DOHH2 (cell line): Measurements from ENCODE around the gene WDR59.

Experiments
- H3F3A ChIP-seq: fragments of 200-600 bp; sonication (generic), shearing (Covaris generic); 2 replicates; pipeline ENCODE4 v1.6.0; 2016; ENCODE audit warnings: antibody characterized with exemption, mild to moderate bottlenecking; ENCODE audit not compliant: control insufficient read depth, insufficient read depth
- H3K27ac ChIP-seq: fragments of 200-600 bp; sonication (generic); 2 replicates; pipeline ENCODE4 v1.5.1; 2014; ENCODE audit warnings: low read depth, mild to moderate bottlenecking, low read length, moderate library complexity
- H3K27me3 ChIP-seq: fragments of 200-600 bp; sonication (generic); 2 replicates; pipeline ENCODE4 v1.6.1; 2014; ENCODE audit warnings: mild to moderate bottlenecking, low read length, mixed read lengths; ENCODE audit not compliant: control insufficient read depth
- H3K36me3 ChIP-seq: fragments of 200-600 bp; sonication (generic); 2 replicates; pipeline ENCODE4 v1.6.1; 2014; ENCODE audit warnings: mild to moderate bottlenecking, low read length, moderate library complexity, mixed read lengths; ENCODE audit not compliant: control insufficient read depth
- H3K4me1 ChIP-seq: fragments of 200-600 bp; sonication (generic); 2 replicates; pipeline ENCODE4 v1.6.1; 2014; ENCODE audit warnings: mild to moderate bottlenecking, low read length, mixed read lengths; ENCODE audit not compliant: control insufficient read depth
- H3K4me2 ChIP-seq: fragments of 200-600 bp; sonication (generic); 2 replicates; pipeline ENCODE4 v1.6.0; 2014; ENCODE audit warnings: mild to moderate bottlenecking, low read length, moderate library complexity
- H3K4me3 ChIP-seq: fragments of 200-600 bp; sonication (generic); 2 replicates; pipeline ENCODE4 v1.5.1; 2014; ENCODE audit warnings: mild to moderate bottlenecking, low read length, mixed read lengths
- H3K79me2 ChIP-seq: fragments of 200-600 bp; sonication (generic); 2 replicates; pipeline ENCODE4 v1.6.1; 2014; ENCODE audit warnings: mild to moderate bottlenecking, low read length, mixed read lengths; ENCODE audit not compliant: control insufficient read depth
- H3K9me2 ChIP-seq: fragments of 200-600 bp; sonication (generic); replicated peaks from 2 replicates; pipeline ENCODE4 v1.6.1; 2014; ENCODE audit warnings: mild to moderate bottlenecking, low read length, mixed read lengths; ENCODE audit not compliant: control insufficient read depth
- H3K9me3 ChIP-seq: fragments of 200-600 bp; sonication (generic); 2 replicates; pipeline ENCODE4 v1.6.1; 2014; ENCODE audit warnings: antibody characterized with exemption, low read length, mixed read lengths; ENCODE audit not compliant: control insufficient read depth, insufficient read depth
- H4K20me1 ChIP-seq: fragments of 200-600 bp; sonication (generic); 2 replicates; pipeline ENCODE4 v1.6.0; 2014; ENCODE audit warnings: low read depth, mild to moderate bottlenecking, antibody characterized with exemption, low read length, moderate library complexity; ENCODE audit not compliant: control insufficient read depth, insufficient read depth
- CTCF ChIP-seq: fragments of 200-600 bp; sonication (generic); IDR thresholded peaks from one replicate; pipeline ENCODE4 v1.5.1; 2014; ENCODE audit warnings: antibody characterized with exemption, mild to moderate bottlenecking, low read depth, low read length; ENCODE audit not compliant: poor library complexity, severe bottlenecking
- EZH2phosphoT487 ChIP-seq: fragments of 200-600 bp; sonication (generic); IDR thresholded peaks from 2 replicates; pipeline ENCODE4 v1.6.1; 2017; ENCODE audit warnings: borderline replicate concordance, mild to moderate bottlenecking, antibody characterized with exemption, low read length, moderate library complexity, mixed read lengths

Gene WDR59

GRCh38 chr16:74995986-74996385, 11.1 kb upstream of the WDR59 start:
- no peak overlapping the region for H3K4me3 ChIP-seq
- 0 out of 2 replicates have a peak, but pooled peaks cover 4% of the 10 kb centered on the region for H4K20me1 ChIP-seq
- H3K4me2 ChIP-seq, result no peak overlapping the region
- H3K36me3 ChIP-seq, result no peaks in the 10 kb centered on the region
- H3K9me2 ChIP-seq, result no peaks in the 10 kb centered on the region
- H3K27me3 ChIP-seq, result peaks cover 21% of the 10 kb centered on the region
- H3K79me2 ChIP-seq, result peaks cover 14% of the 10 kb centered on the region
- peaks cover 27% of the 10 kb centered on the region for H3K4me1 ChIP-seq
- TF ChIP-seq EZH2phosphoT487, result no peak
- no peak for TF ChIP-seq CTCF
- H3K9me3 ChIP-seq, result no peaks in the 10 kb centered on the region
- H3F3A ChIP-seq, result no peaks in the 10 kb centered on the region
- no peak overlapping the region for H3K27ac ChIP-seq

- no peak overlapping the region for H3K4me3 ChIP-seq
- H4K20me1 ChIP-seq, result no peaks in the 10 kb centered on the region
- H3K9me3 ChIP-seq, result no peaks in the 10 kb centered on the region
- H3K9me2 ChIP-seq, result no peaks in the 10 kb centered on the region
- H3F3A ChIP-seq, result no peaks in the 10 kb centered on the region
- H3K27ac ChIP-seq, result no peak overlapping the region
- H3K79me2 ChIP-seq, result no peaks in the 10 kb centered on the region
- H3K27me3 ChIP-seq, result peaks cover 4% of the 10 kb centered on the region
- H3K36me3 ChIP-seq, result no peaks in the 10 kb centered on the region
- TF ChIP-seq CTCF, result no peak
- TF ChIP-seq EZH2phosphoT487, result no peak
- H3K4me2 ChIP-seq, result no peak overlapping the region
- 0 out of 2 replicates have a peak, but pooled peaks cover under 1% of the 10 kb centered on the region for H3K4me1 ChIP-seq
Measured at GRCh38 chr16:74991593-74992403, 6.9 kb upstream of the WDR59 start.

GRCh38 chr16:74991268-74991592, 6.3 kb upstream of the WDR59 start:
- Histone ChIP-seq H3K9me3 (no peaks in the 10 kb centered on the region), H3F3A (no peaks in the 10 kb centered on the region), H3K79me2 (no peaks in the 10 kb centered on the region), H4K20me1 (no peaks in the 10 kb centered on the region), H3K4me3 (no peak overlapping the region), H3K4me2 (no peak overlapping the region), H3K27me3 (peaks cover 3% of the 10 kb centered on the region), H3K36me3 (no peaks in the 10 kb centered on the region), H3K9me2 (no peaks in the 10 kb centered on the region), H3K27ac (no peak overlapping the region), H3K4me1 (no peaks in the 10 kb centered on the region)
- TF ChIP-seq CTCF (no peak), EZH2phosphoT487 (no peak)
